Measurements from ENCODE around the gene GAL3ST2. TPM values are rescaled to one million over a fixed set of nuclear protein-coding genes. Genes with fewer than 3 reads are reported as not detected.

GAL3ST2 gene
- total and polyA plus RNA-seq, 4 donors = 0.03 to 0.33 (median 0.23) TPM; not detected in 1

DNA sequence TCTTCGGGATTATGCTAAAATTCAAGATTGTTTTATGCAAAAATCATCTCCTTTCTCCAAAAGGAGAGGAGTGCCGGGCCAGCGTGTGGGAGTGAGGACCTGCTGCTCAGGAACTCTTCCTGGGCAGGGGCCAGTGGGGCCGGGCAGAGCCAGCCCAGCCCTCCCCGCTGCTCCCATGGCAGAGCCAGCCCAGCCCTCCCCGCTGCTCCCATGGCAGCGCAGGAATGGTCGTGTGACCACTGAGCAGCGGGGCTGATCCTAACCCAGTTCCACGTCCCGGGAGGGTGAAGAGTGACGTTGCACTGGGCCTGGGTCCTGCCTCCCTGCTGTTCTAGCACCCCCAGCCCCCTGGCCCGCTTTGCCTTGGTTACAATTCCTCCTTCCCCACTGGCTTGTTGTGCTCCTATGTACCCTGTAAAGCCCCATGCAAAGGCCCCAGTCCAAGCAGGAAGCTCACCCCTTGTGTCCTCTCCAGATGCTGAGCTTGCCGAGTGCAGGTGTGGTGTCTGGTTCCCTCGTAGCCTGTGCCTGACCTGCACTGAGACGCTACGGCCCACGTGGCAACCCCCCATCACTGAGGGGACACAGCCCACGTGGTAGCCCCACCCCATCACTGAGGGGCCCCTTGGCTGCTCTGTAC, 20.9 kb downstream of the GAL3ST2 start:
- TF ChIP-seq, protein P1, sequence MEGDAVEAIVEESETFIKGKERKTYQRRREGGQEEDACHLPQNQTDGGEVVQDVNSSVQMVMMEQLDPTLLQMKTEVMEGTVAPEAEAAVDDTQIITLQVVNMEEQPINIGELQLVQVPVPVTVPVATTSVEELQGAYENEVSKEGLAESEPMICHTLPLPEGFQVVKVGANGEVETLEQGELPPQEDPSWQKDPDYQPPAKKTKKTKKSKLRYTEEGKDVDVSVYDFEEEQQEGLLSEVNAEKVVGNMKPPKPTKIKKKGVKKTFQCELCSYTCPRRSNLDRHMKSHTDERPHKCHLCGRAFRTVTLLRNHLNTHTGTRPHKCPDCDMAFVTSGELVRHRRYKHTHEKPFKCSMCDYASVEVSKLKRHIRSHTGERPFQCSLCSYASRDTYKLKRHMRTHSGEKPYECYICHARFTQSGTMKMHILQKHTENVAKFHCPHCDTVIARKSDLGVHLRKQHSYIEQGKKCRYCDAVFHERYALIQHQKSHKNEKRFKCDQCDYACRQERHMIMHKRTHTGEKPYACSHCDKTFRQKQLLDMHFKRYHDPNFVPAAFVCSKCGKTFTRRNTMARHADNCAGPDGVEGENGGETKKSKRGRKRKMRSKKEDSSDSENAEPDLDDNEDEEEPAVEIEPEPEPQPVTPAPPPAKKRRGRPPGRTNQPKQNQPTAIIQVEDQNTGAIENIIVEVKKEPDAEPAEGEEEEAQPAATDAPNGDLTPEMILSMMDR (IDR thresholded peaks at IDR 0.05; ENCODE audit: low read depth, low read length, missing input control) = no peak
- TF ChIP-seq, protein P2, sequence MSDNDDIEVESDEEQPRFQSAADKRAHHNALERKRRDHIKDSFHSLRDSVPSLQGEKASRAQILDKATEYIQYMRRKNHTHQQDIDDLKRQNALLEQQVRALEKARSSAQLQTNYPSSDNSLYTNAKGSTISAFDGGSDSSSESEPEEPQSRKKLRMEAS (IDR thresholded peaks at IDR 0.05) = no peak
- TF ChIP-seq FOXA2 (IDR thresholded peaks at IDR 0.05) (no peak), YY1 (IDR thresholded peaks at IDR 0.05) (no peak), HNF4G (IDR thresholded peaks at IDR 0.05) (no peak)
- TF ChIP-seq, protein P3, sequence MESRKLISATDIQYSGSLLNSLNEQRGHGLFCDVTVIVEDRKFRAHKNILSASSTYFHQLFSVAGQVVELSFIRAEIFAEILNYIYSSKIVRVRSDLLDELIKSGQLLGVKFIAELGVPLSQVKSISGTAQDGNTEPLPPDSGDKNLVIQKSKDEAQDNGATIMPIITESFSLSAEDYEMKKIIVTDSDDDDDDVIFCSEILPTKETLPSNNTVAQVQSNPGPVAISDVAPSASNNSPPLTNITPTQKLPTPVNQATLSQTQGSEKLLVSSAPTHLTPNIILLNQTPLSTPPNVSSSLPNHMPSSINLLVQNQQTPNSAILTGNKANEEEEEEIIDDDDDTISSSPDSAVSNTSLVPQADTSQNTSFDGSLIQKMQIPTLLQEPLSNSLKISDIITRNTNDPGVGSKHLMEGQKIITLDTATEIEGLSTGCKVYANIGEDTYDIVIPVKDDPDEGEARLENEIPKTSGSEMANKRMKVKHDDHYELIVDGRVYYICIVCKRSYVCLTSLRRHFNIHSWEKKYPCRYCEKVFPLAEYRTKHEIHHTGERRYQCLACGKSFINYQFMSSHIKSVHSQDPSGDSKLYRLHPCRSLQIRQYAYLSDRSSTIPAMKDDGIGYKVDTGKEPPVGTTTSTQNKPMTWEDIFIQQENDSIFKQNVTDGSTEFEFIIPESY (IDR thresholded peaks at IDR 0.05) = no peak
- Histone ChIP-seq H3K27ac (ENCODE audit: low read depth in 1 of 2, low read length in 2 of 2) (no peak overlapping the region), H3K4me3 (ENCODE audit: low read depth in 1 of 3, low read length in 3 of 3) (no peak overlapping the region), H3K9ac (ENCODE audit: low read depth in 1 of 2, low read length in 2 of 2) (no peak overlapping the region), H3K9me3 (ENCODE audit: control insufficient read depth in 4 of 4, low read length in 3 of 4) (no peaks in the 10 kb centered on the region), H3K4me1 (ENCODE audit: control insufficient read depth in 4 of 4, insufficient read depth in 4 of 4, low read length in 3 of 4) (no peaks in the 10 kb centered on the region), H3K27me3 (ENCODE audit: control insufficient read depth in 4 of 4, insufficient read depth in 4 of 4, low read length in 3 of 4) (no peaks in the 10 kb centered on the region), H3K36me3 (ENCODE audit: control insufficient read depth in 4 of 4, insufficient read depth in 3 of 4, low read depth in 1 of 4, low read length in 3 of 4) (no peaks in the 10 kb centered on the region)
- peak; percentile 31 for DNase-seq (ENCODE audit: low spot score)
- 85% methylated on average over 19 of the region's 19 CpGs for WGBS

DNA sequence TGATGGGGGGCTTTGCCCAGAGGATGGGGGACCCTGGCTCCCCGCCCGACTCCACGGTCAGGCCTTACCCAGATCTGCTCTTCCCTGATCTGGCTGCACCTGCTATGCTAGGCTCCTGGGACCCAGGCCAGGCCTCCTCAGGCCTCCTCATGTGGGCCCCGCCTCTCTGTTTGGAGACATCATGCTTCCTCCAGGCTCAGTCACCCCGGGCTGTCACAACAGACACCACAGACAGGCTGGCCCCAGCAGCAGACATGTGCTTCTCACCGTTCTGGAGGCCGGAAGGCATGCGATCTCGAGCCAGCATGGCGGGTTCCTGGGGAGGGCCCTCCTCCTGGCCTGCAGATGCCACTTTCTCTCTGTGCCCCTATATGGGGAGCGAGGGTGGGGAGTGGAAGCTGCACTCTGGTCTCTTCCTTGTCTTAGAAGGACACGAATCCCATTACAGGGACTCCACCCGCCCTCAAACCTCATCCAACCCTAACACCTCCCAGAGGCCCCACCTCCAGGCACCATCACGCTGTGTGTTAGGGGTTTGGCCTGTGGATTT, 21.5 kb downstream of the GAL3ST2 start:
- Histone ChIP-seq H3K4me1 (ENCODE audit: control insufficient read depth in 4 of 4, insufficient read depth in 4 of 4, low read length in 3 of 4) (peaks cover 0 to 4% (median 0%) of the 10 kb centered on the region in 4 donors), H3K36me3 (ENCODE audit: control insufficient read depth in 4 of 4, insufficient read depth in 3 of 4, low read depth in 1 of 4, low read length in 3 of 4) (no peaks in the 10 kb centered on the region), H3K9me3 (ENCODE audit: control insufficient read depth in 4 of 4, low read length in 3 of 4) (no peaks in the 10 kb centered on the region), H3K9ac (ENCODE audit: low read depth in 1 of 2, low read length in 2 of 2) (no peak overlapping the region), H3K27ac (ENCODE audit: low read depth in 1 of 2, low read length in 2 of 2) (no peak overlapping the region), H3K27me3 (ENCODE audit: control insufficient read depth in 4 of 4, insufficient read depth in 4 of 4, low read length in 3 of 4) (no peaks in the 10 kb centered on the region), H3K4me3 (ENCODE audit: low read depth in 1 of 3, low read length in 3 of 3) (no peak overlapping the region)
- TF ChIP-seq NR2F2 (IDR thresholded peaks at IDR 0.05) = no peak
- peak; percentile 24 for DNase-seq (ENCODE audit: low spot score)
- 86% methylated on average over 14 of the region's 14 CpGs for WGBS

DNA sequence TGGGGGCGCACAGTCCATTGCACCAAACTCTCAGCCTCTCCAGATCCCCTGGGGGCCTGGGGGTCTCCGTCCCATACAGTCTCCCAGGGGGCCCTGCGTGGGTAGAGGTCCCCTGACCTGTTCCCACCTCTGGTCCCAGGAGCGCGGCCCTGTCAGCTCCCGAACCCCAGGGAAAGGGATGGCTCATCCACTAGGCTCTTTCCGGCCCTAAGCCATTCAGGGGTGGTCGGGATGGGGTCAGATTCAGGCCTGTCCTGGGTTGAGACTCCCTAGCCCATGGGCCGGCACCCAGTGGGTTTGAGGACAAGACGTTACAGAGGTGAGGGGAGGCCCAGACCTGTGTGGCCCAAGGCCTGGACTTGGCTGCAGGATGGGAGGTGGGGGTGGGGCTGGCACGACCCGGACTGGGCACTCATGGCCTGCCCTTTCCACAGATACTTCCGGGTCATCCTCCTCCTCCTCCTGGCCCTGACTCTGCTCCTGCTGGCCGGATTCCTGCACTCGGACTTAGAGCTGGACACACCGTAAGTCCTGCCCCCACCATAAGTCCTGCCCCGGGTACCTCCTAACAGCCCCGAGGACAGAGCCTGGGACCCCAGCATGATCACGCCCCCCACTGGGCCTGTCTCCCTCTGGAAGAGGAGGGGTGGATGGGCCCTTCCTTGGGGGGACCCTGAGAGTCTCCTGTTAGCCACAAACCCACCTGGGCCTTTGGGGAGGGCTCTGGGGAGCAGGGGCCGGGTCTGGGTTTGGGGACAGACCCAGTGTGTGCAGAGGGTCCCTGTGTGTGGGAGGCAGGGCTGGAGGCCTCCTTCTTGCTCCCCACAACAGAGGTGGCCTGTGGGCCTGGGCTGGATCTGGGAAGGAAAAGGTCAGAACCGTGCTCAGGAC, 22.3 kb downstream of the GAL3ST2 start:
- Histone ChIP-seq H3K36me3 (ENCODE audit: control insufficient read depth in 4 of 4, insufficient read depth in 3 of 4, low read depth in 1 of 4, low read length in 3 of 4) (no peaks in the 10 kb centered on the region), H3K9me3 (ENCODE audit: control insufficient read depth in 4 of 4, low read length in 3 of 4) (no peaks in the 10 kb centered on the region), H3K27me3 (ENCODE audit: control insufficient read depth in 4 of 4, insufficient read depth in 4 of 4, low read length in 3 of 4) (no peaks in the 10 kb centered on the region), H3K27ac (ENCODE audit: low read depth in 1 of 2, low read length in 2 of 2) (no peak overlapping the region), H3K4me3 (ENCODE audit: low read depth in 1 of 3, low read length in 3 of 3) (no peak overlapping the region), H3K9ac (ENCODE audit: low read depth in 1 of 2, low read length in 2 of 2) (no peak overlapping the region), H3K4me1 (ENCODE audit: control insufficient read depth in 4 of 4, insufficient read depth in 4 of 4, low read length in 3 of 4) (peaks cover 0 to 9% (median 3%) of the 10 kb centered on the region in 4 donors)
- WGBS = 92% methylated on average over 21 of the region's 21 CpGs
- peak; percentile 20 for DNase-seq (ENCODE audit: low spot score)
- no peak for TF ChIP-seq YY1 (IDR thresholded peaks at IDR 0.05)
- no peak for TF ChIP-seq HNF4A (conservative IDR thresholded peaks at IDR 0.05)
- no peak for TF ChIP-seq NR2F2 (IDR thresholded peaks at IDR 0.05)
- TF ChIP-seq FOXA2 (IDR thresholded peaks at IDR 0.05) = no peak
- no peak for TF ChIP-seq FOXA1 (IDR thresholded peaks at IDR 0.05)
- no peak for TF ChIP-seq TAF1 (conservative IDR thresholded peaks at IDR 0.05)
- TF ChIP-seq RAD21 (IDR thresholded peaks at IDR 0.05) = no peak
- TF ChIP-seq HNF4G (IDR thresholded peaks at IDR 0.05) = no peak
- no peak for TF ChIP-seq EGR1 (IDR thresholded peaks at IDR 0.05; ENCODE audit: low read depth in 2 of 2)
- TF ChIP-seq, protein P2 (IDR thresholded peaks at IDR 0.05) = no peak
- no peak for TF ChIP-seq GABPA (IDR thresholded peaks at IDR 0.05 in 1 of 2, conservative IDR thresholded peaks at IDR 0.05 in 1 of 2)
- TF ChIP-seq SP1 (IDR thresholded peaks at IDR 0.05) = no peak
- TF ChIP-seq, protein P1 (IDR thresholded peaks at IDR 0.05; ENCODE audit: low read depth, low read length, missing input control) = no peak
